Tibial nerve (tissue), 4 donors: ENCODE measurements around the gene BAK1. TPM values are rescaled to one million over a fixed set of nuclear protein-coding genes. Genes with fewer than 3 reads are reported as not detected.
"Not testable (repeated sequence)": the region's sequence is repeated elsewhere in the genome, so short reads cannot be mapped to it uniquely, and the experiment has no call there.

ENCODE experiments used
- DNase-seq, 2 donors: peaks; one replicate each; pipeline ENCODE4 v3.0.0-alpha.2; 2019; ENCODE audit warnings: low spot score in 2 of 2
- H3K27ac ChIP-seq, 4 donors: fragments of 200-600 bp; sonication (generic) in 3 of 4; one replicate each; pipeline ENCODE4 v1.5.1; 2017 to 2019; ENCODE audit warnings: mild to moderate bottlenecking in 1 of 4
- H3K27me3 ChIP-seq, 2 donors: fragments of 200-600 bp; sonication (generic) in 1 of 2; one replicate each; pipeline versions ENCODE4 v1.5.1 to v1.6.0; 2017 to 2019
- H3K36me3 ChIP-seq, 3 donors: fragments of 200-600 bp; sonication (generic); one replicate each; pipeline ENCODE4 v1.5.1; 2018 to 2019
- H3K4me1 ChIP-seq, 4 donors: fragments of 200-600 bp; sonication (generic) in 3 of 4; one replicate each; pipeline ENCODE4 v1.5.1; 2017 to 2019
- H3K4me3 ChIP-seq, 4 donors: fragments of 200-600 bp; sonication (generic) in 3 of 4; one replicate each; pipeline ENCODE4 v1.5.1; 2017 to 2019; ENCODE audit warnings: mild to moderate bottlenecking in 1 of 4, moderate library complexity in 1 of 4
- H3K9me3 ChIP-seq, 4 donors: fragments of 200-600 bp; sonication (generic) in 3 of 4; one replicate each; pipeline ENCODE4 v1.5.1; 2017 to 2019
- CTCF ChIP-seq, 5 experiments: fragments of 200-600 bp in 3 of 5; fragments of 450-650 bp in 2 of 5; sonication (generic) in 3 of 5; IDR thresholded peaks; one replicate each; pipeline ENCODE4 v1.5.1; 2016 to 2019; ENCODE audit warnings: antibody characterized with exemption in 5 of 5, mild to moderate bottlenecking in 3 of 5, moderate library complexity in 2 of 5
- EP300 ChIP-seq, 2 donors: sonication (generic); formaldehyde crosslinking; IDR thresholded peaks; one replicate each; pipeline ENCODE4 v1.6.1; 2017; ENCODE audit warnings: antibody characterized with exemption in 2 of 2, mild to moderate bottlenecking in 1 of 2
- POLR2A ChIP-seq, 2 donors: fragments of 450-650 bp; IDR thresholded peaks; one replicate each; pipeline ENCODE4 v1.6.1; 2017; ENCODE audit warnings: antibody characterized with exemption in 2 of 2, mild to moderate bottlenecking in 2 of 2, moderate library complexity in 2 of 2
- WGBS, 2 donors: methylation state at CpG; one replicate each; pipeline ENCODE4 v1.1.5; 2018; 5-methylcytosine and 5-hydroxymethylcytosine counted together
- total RNA-seq, 4 donors: library from RNA; depleted of rRNA; stranded (reverse); fragments of >200 nt; gene quantifications; one replicate each; pipeline ENCODE4 v1.1.0, GENCODE V29; 2016

The BAK1 gene
- total RNA-seq, 4 donors from 2014 or later = 7.9 to 15.3 (median 10.1) TPM

GRCh38 chr6:33600761-33601160 lies 20.7 kb upstream of the BAK1 start:
- H3K27ac ChIP-seq = no peak overlapping the region
- no peak for DNase-seq
- H3K27me3 ChIP-seq = no peaks in the 10 kb centered on the region
- H3K4me1 ChIP-seq = peaks cover 0 to 9% (median 6%) of the 10 kb centered on the region in 4 donors
- H3K9me3 ChIP-seq = peaks cover 0 to 9% (median 0%) of the 10 kb centered on the region in 4 donors
- no peak overlapping the region for H3K4me3 ChIP-seq
- WGBS, 2 donors = 82 to 93% methylated on average over 6 of the region's 6 CpGs
- no peaks in the 10 kb centered on the region for H3K36me3 ChIP-seq
- TF ChIP-seq EP300 (IDR thresholded peaks at IDR 0.05) = no peak
- TF ChIP-seq CTCF (IDR thresholded peaks at IDR 0.05) = no peak
- TF ChIP-seq POLR2A (IDR thresholded peaks at IDR 0.05) = no peak

- no peak for DNase-seq
- WGBS, 2 donors = 43 to 50% methylated on average over 6 to 9 of the region's 9 CpGs
- H3K36me3 ChIP-seq = no peaks in the 10 kb centered on the region
- TF ChIP-seq POLR2A (IDR thresholded peaks at IDR 0.05) = no peak
- TF ChIP-seq EP300 (IDR thresholded peaks at IDR 0.05) = no peak
- TF ChIP-seq CTCF (IDR thresholded peaks at IDR 0.05) = no peak
- H3K4me1 ChIP-seq = peaks cover 0 to 9% (median 6%) of the 10 kb centered on the region in 4 donors
- no peak overlapping the region for H3K4me3 ChIP-seq
- H3K27me3 ChIP-seq = no peaks in the 10 kb centered on the region
- peaks cover 0 to 3% (median 0%) of the 10 kb centered on the region in 4 donors for H3K9me3 ChIP-seq
- H3K27ac ChIP-seq = peak overlapping the region in 3 of 4 donors; percentile 46 to 83 (median 53)
Observed at GRCh38 chr6:33599413-33599938, 19.4 kb upstream of the BAK1 start.

GRCh38 chr6:33597551-33598322 lies 17.7 kb upstream of the BAK1 start:
- no peaks in the 10 kb centered on the region for H3K27me3 ChIP-seq
- H3K4me3 ChIP-seq = no peak overlapping the region
- 61 to 63% methylated on average over 4 of the region's 4 CpGs for WGBS, 2 donors
- peaks cover 0 to 18% (median 12%) of the 10 kb centered on the region in 4 donors for H3K4me1 ChIP-seq
- H3K9me3 ChIP-seq = no peaks in the 10 kb centered on the region
- TF ChIP-seq POLR2A (IDR thresholded peaks at IDR 0.05) (no peak), EP300 (IDR thresholded peaks at IDR 0.05) (no peak), CTCF (IDR thresholded peaks at IDR 0.05) (no peak)
- H3K27ac ChIP-seq = peak overlapping the region in 2 of 4 donors; percentile 46 to 50
- no peaks in the 10 kb centered on the region for H3K36me3 ChIP-seq
- DNase-seq = no peak

- H3K36me3 ChIP-seq, H3K27me3 ChIP-seq, H3K9me3 ChIP-seq, DNase-seq, H3K4me3 ChIP-seq, H3K27ac ChIP-seq: not testable (repeated sequence)
- whole genome bisulfite sequencing, 2 donors = 87 to 93% methylated on average over 5 of the region's 5 CpGs
- H3K4me1 ChIP-seq = peaks cover 0 to 23% (median 14%) of the 10 kb centered on the region in 4 donors
Observed at GRCh38 chr6:33596894-33597293, 16.8 kb upstream of the BAK1 start.

GRCh38 chr6:33595001-33595846 lies 15.1 kb upstream of the BAK1 start:
- Histone ChIP-seq H3K9me3 (no peaks in the 10 kb centered on the region), H3K36me3 (no peaks in the 10 kb centered on the region)
- TF ChIP-seq POLR2A (IDR thresholded peaks at IDR 0.05) = no peak
- TF ChIP-seq CTCF (IDR thresholded peaks at IDR 0.05) = no peak
- no peak for TF ChIP-seq EP300 (IDR thresholded peaks at IDR 0.05)

More at GRCh38 chr6:33595001-33595846, 15.1 kb upstream of the BAK1 start:
- 85 to 87% methylated on average over 18 of the region's 18 CpGs for WGBS, 2 donors
- no peak overlapping the region for H3K27ac ChIP-seq
- H3K27me3 ChIP-seq = no peaks in the 10 kb centered on the region
- DNase-seq = no peak
- no peak overlapping the region for H3K4me3 ChIP-seq
- H3K4me1 ChIP-seq = peaks cover 0 to 38% (median 25%) of the 10 kb centered on the region in 4 donors
